ENCODE data around the gene CFAP61. TPM values are rescaled to one million over a fixed set of nuclear protein-coding genes. Genes with fewer than 3 reads are reported as not detected.

Gene CFAP61
- total and polyA plus RNA-seq, 2 experiments from 2014 or later: 0.21 TPM; not detected in 1

DNA sequence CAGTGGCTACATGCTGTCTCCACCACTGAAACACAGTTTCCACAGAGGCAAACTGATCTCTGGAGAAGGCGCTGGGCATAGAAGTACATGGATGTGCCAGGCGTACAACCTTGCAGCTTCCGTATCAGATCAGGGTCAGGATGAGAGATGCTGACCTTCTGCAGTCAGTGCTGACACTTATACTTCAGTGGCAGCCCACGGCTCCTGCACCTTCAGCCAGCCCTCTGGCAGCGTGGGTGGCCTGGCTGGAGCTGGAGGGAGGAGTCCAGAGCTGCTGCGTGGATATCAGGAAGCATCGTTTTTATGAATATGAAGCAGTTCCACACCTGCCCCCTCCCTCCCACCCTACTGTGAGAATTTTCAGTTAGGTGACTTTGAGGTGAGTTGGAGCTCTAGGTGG lies 149.3 kb downstream of the CFAP61 start (continued):
- TF ChIP-seq, protein P1, sequence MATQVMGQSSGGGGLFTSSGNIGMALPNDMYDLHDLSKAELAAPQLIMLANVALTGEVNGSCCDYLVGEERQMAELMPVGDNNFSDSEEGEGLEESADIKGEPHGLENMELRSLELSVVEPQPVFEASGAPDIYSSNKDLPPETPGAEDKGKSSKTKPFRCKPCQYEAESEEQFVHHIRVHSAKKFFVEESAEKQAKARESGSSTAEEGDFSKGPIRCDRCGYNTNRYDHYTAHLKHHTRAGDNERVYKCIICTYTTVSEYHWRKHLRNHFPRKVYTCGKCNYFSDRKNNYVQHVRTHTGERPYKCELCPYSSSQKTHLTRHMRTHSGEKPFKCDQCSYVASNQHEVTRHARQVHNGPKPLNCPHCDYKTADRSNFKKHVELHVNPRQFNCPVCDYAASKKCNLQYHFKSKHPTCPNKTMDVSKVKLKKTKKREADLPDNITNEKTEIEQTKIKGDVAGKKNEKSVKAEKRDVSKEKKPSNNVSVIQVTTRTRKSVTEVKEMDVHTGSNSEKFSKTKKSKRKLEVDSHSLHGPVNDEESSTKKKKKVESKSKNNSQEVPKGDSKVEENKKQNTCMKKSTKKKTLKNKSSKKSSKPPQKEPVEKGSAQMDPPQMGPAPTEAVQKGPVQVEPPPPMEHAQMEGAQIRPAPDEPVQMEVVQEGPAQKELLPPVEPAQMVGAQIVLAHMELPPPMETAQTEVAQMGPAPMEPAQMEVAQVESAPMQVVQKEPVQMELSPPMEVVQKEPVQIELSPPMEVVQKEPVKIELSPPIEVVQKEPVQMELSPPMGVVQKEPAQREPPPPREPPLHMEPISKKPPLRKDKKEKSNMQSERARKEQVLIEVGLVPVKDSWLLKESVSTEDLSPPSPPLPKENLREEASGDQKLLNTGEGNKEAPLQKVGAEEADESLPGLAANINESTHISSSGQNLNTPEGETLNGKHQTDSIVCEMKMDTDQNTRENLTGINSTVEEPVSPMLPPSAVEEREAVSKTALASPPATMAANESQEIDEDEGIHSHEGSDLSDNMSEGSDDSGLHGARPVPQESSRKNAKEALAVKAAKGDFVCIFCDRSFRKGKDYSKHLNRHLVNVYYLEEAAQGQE (IDR thresholded peaks at IDR 0.05; ENCODE audit: unreplicated experiment): no peak
- TF ChIP-seq, protein P2, sequence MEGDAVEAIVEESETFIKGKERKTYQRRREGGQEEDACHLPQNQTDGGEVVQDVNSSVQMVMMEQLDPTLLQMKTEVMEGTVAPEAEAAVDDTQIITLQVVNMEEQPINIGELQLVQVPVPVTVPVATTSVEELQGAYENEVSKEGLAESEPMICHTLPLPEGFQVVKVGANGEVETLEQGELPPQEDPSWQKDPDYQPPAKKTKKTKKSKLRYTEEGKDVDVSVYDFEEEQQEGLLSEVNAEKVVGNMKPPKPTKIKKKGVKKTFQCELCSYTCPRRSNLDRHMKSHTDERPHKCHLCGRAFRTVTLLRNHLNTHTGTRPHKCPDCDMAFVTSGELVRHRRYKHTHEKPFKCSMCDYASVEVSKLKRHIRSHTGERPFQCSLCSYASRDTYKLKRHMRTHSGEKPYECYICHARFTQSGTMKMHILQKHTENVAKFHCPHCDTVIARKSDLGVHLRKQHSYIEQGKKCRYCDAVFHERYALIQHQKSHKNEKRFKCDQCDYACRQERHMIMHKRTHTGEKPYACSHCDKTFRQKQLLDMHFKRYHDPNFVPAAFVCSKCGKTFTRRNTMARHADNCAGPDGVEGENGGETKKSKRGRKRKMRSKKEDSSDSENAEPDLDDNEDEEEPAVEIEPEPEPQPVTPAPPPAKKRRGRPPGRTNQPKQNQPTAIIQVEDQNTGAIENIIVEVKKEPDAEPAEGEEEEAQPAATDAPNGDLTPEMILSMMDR (conservative IDR thresholded peaks at IDR 0.05; ENCODE audit: low read depth in 2 of 2): no peak
- no peak for TF ChIP-seq STAT1 (IDR thresholded peaks at IDR 0.05; ENCODE audit: unreplicated experiment)
- no peak for TF ChIP-seq CREB1 (CRISPR knock-in tag; IDR thresholded peaks at IDR 0.05; ENCODE audit: low read depth)
- TF ChIP-seq EZH2 (IDR thresholded peaks at IDR 0.05; ENCODE audit: low read depth, unreplicated experiment): no peak
- no peak for TF ChIP-seq ZNF331 (CRISPR knock-in tag; IDR thresholded peaks at IDR 0.05; ENCODE audit: low read depth)

DNA sequence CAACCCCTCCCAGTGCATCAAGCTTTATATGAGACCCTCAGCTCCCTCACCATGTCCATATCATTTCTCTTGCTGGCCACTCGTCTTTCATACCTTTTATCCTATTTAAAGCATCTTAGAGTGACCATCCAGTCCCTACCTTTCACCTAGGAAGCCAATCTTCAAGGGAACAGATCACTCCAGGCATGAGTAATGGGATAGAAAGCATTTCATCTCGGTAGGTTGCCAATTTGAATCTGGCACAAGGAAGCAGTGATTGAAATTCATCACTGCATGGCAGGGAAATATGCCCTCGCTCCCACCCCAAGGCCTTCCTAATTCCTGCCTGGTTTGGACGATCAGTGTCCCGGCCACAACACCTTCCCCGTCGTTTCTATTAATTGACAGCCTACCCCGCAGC lies 150.4 kb downstream of the CFAP61 start:
- H3K4me3 ChIP-seq: no peak overlapping the region
- no peak overlapping the region for H3K27ac ChIP-seq (ENCODE audit: low read depth)
- H3K79me2 ChIP-seq (replicated peaks; ENCODE audit: insufficient read depth): no peaks in the 10 kb centered on the region
- no peak for ATAC-seq
- no peak overlapping the region for H3K4me2 ChIP-seq
- H3K27me3 Mint-ChIP-seq (ENCODE audit: insufficient read depth, low read depth, poor library complexity): peaks cover 1% of the 10 kb centered on the region
- peaks cover 53% of the 10 kb centered on the region for H3K4me1 Mint-ChIP-seq
- H2AFZ ChIP-seq: peak overlapping the region; percentile 72; the same call in 1 of the 2 replicates
- no peak for DNase-seq (ENCODE audit: low spot score)
- H3K9me2 ChIP-seq (ENCODE audit: insufficient read depth): no peaks in the 10 kb centered on the region
- H3K4me1 ChIP-seq (ENCODE audit: insufficient read depth): peaks cover 29% of the 10 kb centered on the region
- H4K20me1 ChIP-seq (replicated peaks; ENCODE audit: insufficient read depth): no peaks in the 10 kb centered on the region
- no peaks in the 10 kb centered on the region for H3K36me3 Mint-ChIP-seq (ENCODE audit: low read depth)
- H3F3A ChIP-seq (replicated peaks; ENCODE audit: low read depth): no peaks in the 10 kb centered on the region
- H3K4me3 Mint-ChIP-seq: no peak overlapping the region
- no peaks in the 10 kb centered on the region for H3K36me3 ChIP-seq (ENCODE audit: insufficient read depth)
- no peaks in the 10 kb centered on the region for H3K9me3 Mint-ChIP-seq
- H3K27me3 ChIP-seq (ENCODE audit: insufficient read depth): no peaks in the 10 kb centered on the region
- H3K27ac Mint-ChIP-seq: no peak overlapping the region
- TF ChIP-seq STAT1 (IDR thresholded peaks at IDR 0.05; ENCODE audit: unreplicated experiment): no peak
- TF ChIP-seq, protein P3, sequence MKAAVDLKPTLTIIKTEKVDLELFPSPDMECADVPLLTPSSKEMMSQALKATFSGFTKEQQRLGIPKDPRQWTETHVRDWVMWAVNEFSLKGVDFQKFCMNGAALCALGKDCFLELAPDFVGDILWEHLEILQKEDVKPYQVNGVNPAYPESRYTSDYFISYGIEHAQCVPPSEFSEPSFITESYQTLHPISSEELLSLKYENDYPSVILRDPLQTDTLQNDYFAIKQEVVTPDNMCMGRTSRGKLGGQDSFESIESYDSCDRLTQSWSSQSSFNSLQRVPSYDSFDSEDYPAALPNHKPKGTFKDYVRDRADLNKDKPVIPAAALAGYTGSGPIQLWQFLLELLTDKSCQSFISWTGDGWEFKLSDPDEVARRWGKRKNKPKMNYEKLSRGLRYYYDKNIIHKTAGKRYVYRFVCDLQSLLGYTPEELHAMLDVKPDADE (IDR thresholded peaks at IDR 0.05): no peak
- TF ChIP-seq POLR2AphosphoS5 (IDR thresholded peaks at IDR 0.05; ENCODE audit: low read depth): no peak
- TF ChIP-seq CREB1 (CRISPR knock-in tag; IDR thresholded peaks at IDR 0.05; ENCODE audit: low read depth): no peak
- TF ChIP-seq, protein P4, sequence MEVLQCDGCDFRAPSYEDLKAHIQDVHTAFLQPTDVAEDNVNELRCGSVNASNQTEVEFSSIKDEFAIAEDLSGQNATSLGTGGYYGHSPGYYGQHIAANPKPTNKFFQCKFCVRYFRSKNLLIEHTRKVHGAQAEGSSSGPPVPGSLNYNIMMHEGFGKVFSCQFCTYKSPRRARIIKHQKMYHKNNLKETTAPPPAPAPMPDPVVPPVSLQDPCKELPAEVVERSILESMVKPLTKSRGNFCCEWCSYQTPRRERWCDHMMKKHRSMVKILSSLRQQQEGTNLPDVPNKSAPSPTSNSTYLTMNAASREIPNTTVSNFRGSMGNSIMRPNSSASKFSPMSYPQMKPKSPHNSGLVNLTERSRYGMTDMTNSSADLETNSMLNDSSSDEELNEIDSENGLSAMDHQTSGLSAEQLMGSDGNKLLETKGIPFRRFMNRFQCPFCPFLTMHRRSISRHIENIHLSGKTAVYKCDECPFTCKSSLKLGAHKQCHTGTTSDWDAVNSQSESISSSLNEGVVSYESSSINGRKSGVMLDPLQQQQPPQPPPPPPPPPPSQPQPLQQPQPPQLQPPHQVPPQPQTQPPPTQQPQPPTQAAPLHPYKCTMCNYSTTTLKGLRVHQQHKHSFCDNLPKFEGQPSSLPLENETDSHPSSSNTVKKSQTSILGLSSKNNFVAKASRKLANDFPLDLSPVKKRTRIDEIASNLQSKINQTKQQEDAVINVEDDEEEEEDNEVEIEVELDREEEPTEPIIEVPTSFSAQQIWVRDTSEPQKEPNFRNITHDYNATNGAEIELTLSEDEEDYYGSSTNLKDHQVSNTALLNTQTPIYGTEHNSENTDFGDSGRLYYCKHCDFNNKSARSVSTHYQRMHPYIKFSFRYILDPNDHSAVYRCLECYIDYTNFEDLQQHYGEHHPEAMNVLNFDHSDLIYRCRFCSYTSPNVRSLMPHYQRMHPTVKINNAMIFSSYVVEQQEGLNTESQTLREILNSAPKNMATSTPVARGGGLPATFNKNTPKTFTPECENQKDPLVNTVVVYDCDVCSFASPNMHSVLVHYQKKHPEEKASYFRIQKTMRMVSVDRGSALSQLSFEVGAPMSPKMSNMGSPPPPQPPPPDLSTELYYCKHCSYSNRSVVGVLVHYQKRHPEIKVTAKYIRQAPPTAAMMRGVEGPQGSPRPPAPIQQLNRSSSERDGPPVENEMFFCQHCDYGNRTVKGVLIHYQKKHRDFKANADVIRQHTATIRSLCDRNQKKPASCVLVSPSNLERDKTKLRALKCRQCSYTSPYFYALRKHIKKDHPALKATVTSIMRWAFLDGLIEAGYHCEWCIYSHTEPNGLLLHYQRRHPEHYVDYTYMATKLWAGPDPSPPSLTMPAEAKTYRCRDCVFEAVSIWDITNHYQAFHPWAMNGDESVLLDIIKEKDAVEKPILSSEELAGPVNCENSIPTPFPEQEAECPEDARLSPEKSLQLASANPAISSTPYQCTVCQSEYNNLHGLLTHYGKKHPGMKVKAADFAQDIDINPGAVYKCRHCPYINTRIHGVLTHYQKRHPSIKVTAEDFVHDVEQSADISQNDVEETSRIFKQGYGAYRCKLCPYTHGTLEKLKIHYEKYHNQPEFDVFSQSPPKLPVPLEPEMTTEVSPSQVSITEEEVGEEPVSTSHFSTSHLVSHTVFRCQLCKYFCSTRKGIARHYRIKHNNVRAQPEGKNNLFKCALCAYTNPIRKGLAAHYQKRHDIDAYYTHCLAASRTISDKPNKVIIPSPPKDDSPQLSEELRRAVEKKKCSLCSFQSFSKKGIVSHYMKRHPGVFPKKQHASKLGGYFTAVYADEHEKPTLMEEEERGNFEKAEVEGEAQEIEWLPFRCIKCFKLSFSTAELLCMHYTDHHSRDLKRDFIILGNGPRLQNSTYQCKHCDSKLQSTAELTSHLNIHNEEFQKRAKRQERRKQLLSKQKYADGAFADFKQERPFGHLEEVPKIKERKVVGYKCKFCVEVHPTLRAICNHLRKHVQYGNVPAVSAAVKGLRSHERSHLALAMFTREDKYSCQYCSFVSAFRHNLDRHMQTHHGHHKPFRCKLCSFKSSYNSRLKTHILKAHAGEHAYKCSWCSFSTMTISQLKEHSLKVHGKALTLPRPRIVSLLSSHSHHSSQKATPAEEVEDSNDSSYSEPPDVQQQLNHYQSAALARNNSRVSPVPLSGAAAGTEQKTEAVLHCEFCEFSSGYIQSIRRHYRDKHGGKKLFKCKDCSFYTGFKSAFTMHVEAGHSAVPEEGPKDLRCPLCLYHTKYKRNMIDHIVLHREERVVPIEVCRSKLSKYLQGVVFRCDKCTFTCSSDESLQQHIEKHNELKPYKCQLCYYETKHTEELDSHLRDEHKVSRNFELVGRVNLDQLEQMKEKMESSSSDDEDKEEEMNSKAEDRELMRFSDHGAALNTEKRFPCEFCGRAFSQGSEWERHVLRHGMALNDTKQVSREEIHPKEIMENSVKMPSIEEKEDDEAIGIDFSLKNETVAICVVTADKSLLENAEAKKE (CRISPR knock-in tag; IDR thresholded peaks at IDR 0.05): no peak
- TF ChIP-seq JUNB (IDR thresholded peaks at IDR 0.05; ENCODE audit: unreplicated experiment): no peak

Measured in GM23338 (cell line).